Measurements from ENCODE around the gene IRF1. TPM values are rescaled to one million over a fixed set of nuclear protein-coding genes. Genes with fewer than 3 reads are reported as not detected.

IRF1 gene
- total and polyA plus RNA-seq, 4 donors: 32.9 to 141 (median 68.5) TPM

GRCh38 chr5:132461569-132462070, 29.0 kb downstream of the IRF1 start:
- Histone ChIP-seq H3K27ac (ENCODE audit: low read depth in 1 of 2, low read length in 1 of 2) (no peak overlapping the region), H3K4me3 (no peak overlapping the region), H3K9me3 (ENCODE audit: control insufficient read depth in 4 of 4, insufficient read depth in 3 of 4, low read length in 3 of 4) (no peaks in the 10 kb centered on the region), H3K27me3 (ENCODE audit: control insufficient read depth in 3 of 3, insufficient read depth in 3 of 3, low read length in 2 of 3) (no peaks in the 10 kb centered on the region), H3K4me1 (ENCODE audit: control insufficient read depth in 5 of 5, insufficient read depth in 5 of 5, low read length in 5 of 5) (peaks cover 8 to 48% (median 23%) of the 10 kb centered on the region in 5 donors), H3K9ac (ENCODE audit: insufficient read depth in 1 of 2, low read length in 2 of 2) (no peak overlapping the region), H3K36me3 (ENCODE audit: control insufficient read depth in 4 of 4, insufficient read depth in 4 of 4, low read length in 4 of 4) (peaks cover 0 to 4% (median 2%) of the 10 kb centered on the region in 4 donors)
- TF ChIP-seq CTCF (IDR thresholded peaks at IDR 0.05; ENCODE audit: control extremely low read depth, extremely low read depth): no peak
- 53 to 79% methylated on average over 2 of the region's 2 CpGs for WGBS, 2 donors
- ATAC-seq (ENCODE audit: insufficient read depth, low FRiP score): no peak
- DNase-seq: no peak

- H3K27ac ChIP-seq (ENCODE audit: low read depth in 1 of 2, low read length in 1 of 2): peak overlapping the region in 1 of 2 donors; percentile 85
- TF ChIP-seq CTCF (IDR thresholded peaks at IDR 0.05; ENCODE audit: control extremely low read depth, extremely low read depth): no peak
- no peaks in the 10 kb centered on the region for H3K9me3 ChIP-seq (ENCODE audit: control insufficient read depth in 4 of 4, insufficient read depth in 3 of 4, low read length in 3 of 4)
- no peak for ATAC-seq (ENCODE audit: insufficient read depth, low FRiP score)
- H3K36me3 ChIP-seq (ENCODE audit: control insufficient read depth in 4 of 4, insufficient read depth in 4 of 4, low read length in 4 of 4): peaks cover 0 to 4% (median 2%) of the 10 kb centered on the region in 4 donors
- 66 to 69% methylated on average over 5 of the region's 5 CpGs for WGBS, 2 donors
- no peak for DNase-seq
- H3K4me1 ChIP-seq (ENCODE audit: control insufficient read depth in 5 of 5, insufficient read depth in 5 of 5, low read length in 5 of 5): peaks cover 8 to 49% (median 20%) of the 10 kb centered on the region in 5 donors
- no peaks in the 10 kb centered on the region for H3K27me3 ChIP-seq (ENCODE audit: control insufficient read depth in 3 of 3, insufficient read depth in 3 of 3, low read length in 2 of 3)
- no peak overlapping the region for H3K4me3 ChIP-seq
- no peak overlapping the region for H3K9ac ChIP-seq (ENCODE audit: insufficient read depth in 1 of 2, low read length in 2 of 2)
These were observed 29.6 kb downstream of the IRF1 start for GRCh38 chr5:132460846-132461568.

- ATAC-seq (ENCODE audit: insufficient read depth, low FRiP score) (peak; percentile 16), DNase-seq (no peak)
- peaks cover 8 to 48% (median 19%) of the 10 kb centered on the region in 5 donors for H3K4me1 ChIP-seq (ENCODE audit: control insufficient read depth in 5 of 5, insufficient read depth in 5 of 5, low read length in 5 of 5)
- no peaks in the 10 kb centered on the region for H3K27me3 ChIP-seq (ENCODE audit: control insufficient read depth in 3 of 3, insufficient read depth in 3 of 3, low read length in 2 of 3)
- no peak overlapping the region for H3K9ac ChIP-seq (ENCODE audit: insufficient read depth in 1 of 2, low read length in 2 of 2)
- WGBS, 2 donors: 65 to 69% methylated on average over 8 of the region's 8 CpGs
- TF ChIP-seq CTCF (IDR thresholded peaks at IDR 0.05; ENCODE audit: control extremely low read depth, extremely low read depth): no peak
- H3K27ac ChIP-seq (ENCODE audit: low read depth in 1 of 2, low read length in 1 of 2): peak overlapping the region; percentile 3 to 85
- H3K9me3 ChIP-seq (ENCODE audit: control insufficient read depth in 4 of 4, insufficient read depth in 3 of 4, low read length in 3 of 4): no peaks in the 10 kb centered on the region
- no peak overlapping the region for H3K4me3 ChIP-seq
- peaks cover 0 to 4% (median 2%) of the 10 kb centered on the region in 4 donors for H3K36me3 ChIP-seq (ENCODE audit: control insufficient read depth in 4 of 4, insufficient read depth in 4 of 4, low read length in 4 of 4)
These were observed 30.4 kb downstream of the IRF1 start for GRCh38 chr5:132459983-132460838.

Data from lung (tissue), 12 donors.